Mucosa of rectum (tissue), 2 donors: ENCODE measurements around the gene AKT1S1.

ENCODE experiments used
- H3K27ac ChIP-seq, 2 donors: one replicate each; pipeline ENCODE4 v1.7.0; 2013; ENCODE audit warnings: inconsistent platforms in 2 of 2, low read depth in 2 of 2, low read length in 2 of 2
- H3K27me3 ChIP-seq, 2 donors: one replicate each; pipeline ENCODE4 v1.7.0; 2013; ENCODE audit warnings: low read length in 2 of 2; ENCODE audit not compliant: control insufficient read depth in 2 of 2, insufficient read depth in 2 of 2
- H3K36me3 ChIP-seq, 2 donors: one replicate each; pipeline ENCODE4 v1.7.0; 2013; ENCODE audit warnings: low read length in 2 of 2; ENCODE audit not compliant: control insufficient read depth in 2 of 2, insufficient read depth in 2 of 2
- H3K4me1 ChIP-seq, 2 donors: one replicate each; pipeline ENCODE4 v1.7.0; 2013; ENCODE audit warnings: low read length in 2 of 2, mild to moderate bottlenecking in 1 of 2; ENCODE audit not compliant: control insufficient read depth in 2 of 2, insufficient read depth in 2 of 2
- H3K4me3 ChIP-seq, 2 donors: one replicate each; pipeline ENCODE4 v1.7.0; 2013; ENCODE audit warnings: low read length in 2 of 2
- H3K9ac ChIP-seq, 2 donors: one replicate each; pipeline ENCODE4 v1.7.0; 2013; ENCODE audit warnings: low read length in 2 of 2, low read depth in 1 of 2, mild to moderate bottlenecking in 1 of 2
- H3K9me3 ChIP-seq, 2 donors: one replicate each; pipeline ENCODE4 v1.7.0; 2013; ENCODE audit warnings: low read length in 2 of 2; ENCODE audit not compliant: control insufficient read depth in 2 of 2
- donor health status: healthy.
- donor health status: Normal muscosa, but diverticular disease.

The AKT1S1 gene

DNA sequence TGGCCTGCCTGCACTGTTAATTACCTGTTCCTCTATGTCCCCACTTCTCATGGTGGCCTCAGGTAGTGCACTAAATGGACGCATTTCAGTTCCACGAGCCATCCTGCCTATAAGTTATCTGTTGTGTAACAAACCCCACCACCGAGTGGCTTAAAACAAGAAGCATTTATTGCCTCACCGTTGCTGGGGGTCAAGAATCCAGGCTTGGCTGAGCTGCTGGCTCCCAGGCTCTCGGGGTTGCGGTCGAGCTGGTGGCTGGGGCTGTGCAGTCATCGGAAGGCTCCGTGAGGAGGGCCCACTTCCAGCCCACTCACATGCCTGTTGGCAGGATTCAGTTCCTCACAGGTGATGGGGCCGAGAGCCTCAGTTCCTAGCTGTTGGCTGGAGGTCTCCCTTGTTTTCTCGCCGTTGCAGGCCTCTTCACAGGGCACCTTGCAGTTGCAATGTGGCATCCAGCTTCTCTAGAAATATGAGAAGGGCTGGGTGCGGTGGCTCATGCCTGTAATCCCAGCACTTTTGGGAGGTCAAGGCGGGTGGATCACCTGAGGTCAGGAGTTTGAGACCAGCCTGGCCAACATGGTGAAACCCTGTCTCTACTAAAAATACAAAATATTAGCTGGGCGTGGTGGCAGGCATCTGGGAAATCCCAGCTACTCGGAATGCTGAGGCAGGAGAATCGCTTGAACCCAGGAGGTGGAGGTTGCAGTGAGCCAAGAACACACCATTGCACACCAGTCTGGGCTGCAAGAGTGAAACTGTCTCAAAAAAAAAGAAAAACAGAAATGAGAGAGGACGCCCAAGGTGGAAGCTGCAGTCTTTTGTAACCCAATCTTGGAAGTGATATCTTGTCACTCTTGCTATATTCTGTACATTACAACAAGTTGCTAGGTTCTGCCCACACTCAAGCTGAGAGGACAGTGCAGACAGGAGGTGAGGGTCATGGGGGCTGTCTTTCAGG is 32.7 kb downstream of the AKT1S1 start:
- Histone ChIP-seq H3K27me3 (no peaks in the 10 kb centered on the region), H3K4me3 (no peak overlapping the region), H3K9me3 (no peaks in the 10 kb centered on the region), H3K36me3 (peaks cover 4 to 10% of the 10 kb centered on the region in 2 donors), H3K9ac (no peak overlapping the region), H3K4me1 (no peaks in the 10 kb centered on the region), H3K27ac (no peak overlapping the region)

DNA sequence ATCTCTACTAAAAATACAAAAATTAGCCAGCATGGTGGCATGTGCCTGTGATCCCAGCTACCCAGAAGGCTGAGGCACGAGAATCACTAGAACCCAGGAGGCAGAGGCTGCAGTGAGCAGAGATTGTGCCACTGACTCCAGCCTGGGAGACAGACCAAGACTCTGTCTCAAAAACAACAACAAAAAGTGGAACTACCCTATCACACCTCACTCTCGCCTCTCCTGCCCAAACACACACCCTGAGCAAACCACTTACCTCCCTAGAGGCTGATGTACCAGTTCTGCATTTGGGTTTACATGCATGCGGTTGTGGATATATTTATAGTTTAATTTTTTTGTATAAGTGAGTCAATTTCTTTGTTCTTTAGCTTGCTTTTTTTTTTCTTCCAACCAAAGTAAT is 33.9 kb downstream of the AKT1S1 start:
- Histone ChIP-seq H3K4me3 (no peak overlapping the region), H3K9ac (no peak overlapping the region), H3K36me3 (peaks cover 11 to 20% of the 10 kb centered on the region in 2 donors), H3K27me3 (no peaks in the 10 kb centered on the region), H3K9me3 (no peaks in the 10 kb centered on the region), H3K4me1 (no peaks in the 10 kb centered on the region), H3K27ac (no peak overlapping the region)

DNA sequence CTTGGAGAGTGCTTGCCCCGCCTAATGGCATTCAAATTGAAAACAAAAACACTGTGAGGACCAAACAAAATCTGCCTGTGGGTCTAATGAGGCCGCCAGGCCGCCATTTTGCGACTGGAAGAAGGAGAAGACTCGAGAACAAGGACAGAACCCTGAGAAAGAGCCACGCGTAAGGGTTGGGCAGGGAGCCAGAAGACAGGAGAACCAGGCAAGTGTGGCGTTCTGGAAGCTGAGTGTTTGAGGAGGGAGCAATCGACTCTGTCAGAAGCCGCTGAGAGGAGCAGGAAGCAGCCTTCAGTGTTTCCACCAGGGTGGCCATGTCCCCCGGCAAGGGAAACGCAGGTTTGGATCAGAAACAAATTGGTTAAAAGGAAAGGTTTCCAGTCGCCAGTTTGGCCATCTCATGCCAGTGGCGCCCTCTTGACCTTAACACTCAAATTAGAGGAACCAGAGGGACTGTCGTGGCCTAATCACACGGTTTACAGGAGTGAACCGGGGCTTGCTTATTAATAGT is 36.4 kb downstream of the AKT1S1 start:
- Histone ChIP-seq H3K9me3 (no peaks in the 10 kb centered on the region), H3K4me1 (no peaks in the 10 kb centered on the region), H3K4me3 (no peak overlapping the region), H3K27ac (no peak overlapping the region), H3K27me3 (no peaks in the 10 kb centered on the region), H3K36me3 (peaks cover 22 to 33% of the 10 kb centered on the region in 2 donors), H3K9ac (no peak overlapping the region)

DNA sequence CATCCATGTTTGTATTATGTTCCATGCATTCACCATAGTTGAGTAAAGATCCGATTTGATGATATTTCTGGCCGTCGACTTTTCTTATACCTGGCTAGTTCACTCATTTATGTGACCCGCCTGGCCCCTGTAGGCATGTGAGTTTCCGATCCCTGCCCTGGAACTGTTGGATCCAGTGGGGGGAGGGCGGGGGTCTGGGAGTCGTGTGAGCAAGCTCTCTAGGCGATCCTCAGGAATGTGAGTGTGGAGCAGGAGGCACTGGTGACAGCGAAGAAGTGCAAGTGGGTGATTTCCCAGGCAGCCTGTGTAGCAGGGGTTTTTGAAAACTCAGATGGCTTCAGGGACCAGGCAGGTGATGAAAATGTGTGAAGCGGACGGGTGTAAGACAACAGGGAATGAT is 36.8 kb downstream of the AKT1S1 start:
- Histone ChIP-seq H3K9ac (no peak overlapping the region), H3K27ac (no peak overlapping the region)

GRCh38 chr19:49839713-49840112 is 37.4 kb downstream of the AKT1S1 start:
- Histone ChIP-seq H3K27ac (no peak overlapping the region), H3K27me3 (no peaks in the 10 kb centered on the region), H3K9ac (no peak overlapping the region), H3K4me3 (no peak overlapping the region), H3K9me3 (no peaks in the 10 kb centered on the region), H3K36me3 (peaks cover 30 to 40% of the 10 kb centered on the region in 2 donors), H3K4me1 (no peaks in the 10 kb centered on the region)

More for the DNA sequence above, 36.8 kb downstream of the AKT1S1 start:
- Histone ChIP-seq H3K4me3 (no peak overlapping the region), H3K36me3 (peaks cover 24 to 34% of the 10 kb centered on the region in 2 donors), H3K27me3 (no peaks in the 10 kb centered on the region), H3K4me1 (no peaks in the 10 kb centered on the region), H3K9me3 (no peaks in the 10 kb centered on the region)

- H3K4me3 ChIP-seq, result no peak overlapping the region
- H3K9ac ChIP-seq, result no peak overlapping the region
- no peaks in the 10 kb centered on the region for H3K27me3 ChIP-seq
- H3K4me1 ChIP-seq, result no peaks in the 10 kb centered on the region
- no peaks in the 10 kb centered on the region for H3K9me3 ChIP-seq
- H3K36me3 ChIP-seq, result peaks cover 37 to 46% of the 10 kb centered on the region in 2 donors
- no peak overlapping the region for H3K27ac ChIP-seq
Measured at GRCh38 chr19:49838885-49839588, 38.1 kb downstream of the AKT1S1 start.

- no peaks in the 10 kb centered on the region for H3K27me3 ChIP-seq
- no peak overlapping the region for H3K4me3 ChIP-seq
- H3K27ac ChIP-seq, result no peak overlapping the region
- no peaks in the 10 kb centered on the region for H3K4me1 ChIP-seq
- H3K9me3 ChIP-seq, result no peaks in the 10 kb centered on the region
- H3K9ac ChIP-seq, result no peak overlapping the region
- H3K36me3 ChIP-seq, result peaks cover 47 to 62% of the 10 kb centered on the region in 2 donors
Measured at GRCh38 chr19:49837425-49837824, 39.7 kb downstream of the AKT1S1 start.

- Histone ChIP-seq H3K4me1 (no peaks in the 10 kb centered on the region), H3K27me3 (no peaks in the 10 kb centered on the region), H3K4me3 (no peak overlapping the region), H3K36me3 (peaks cover 51 to 66% of the 10 kb centered on the region in 2 donors), H3K9me3 (no peaks in the 10 kb centered on the region), H3K9ac (no peak overlapping the region), H3K27ac (no peak overlapping the region)
Measured at GRCh38 chr19:49837009-49837310, 40.2 kb downstream of the AKT1S1 start.

- Histone ChIP-seq H3K27me3 (no peaks in the 10 kb centered on the region), H3K4me1 (no peaks in the 10 kb centered on the region), H3K4me3 (no peak overlapping the region), H3K9me3 (no peaks in the 10 kb centered on the region), H3K36me3 (peaks cover 57 to 71% of the 10 kb centered on the region in 2 donors), H3K9ac (no peak overlapping the region), H3K27ac (no peak overlapping the region)
Measured at GRCh38 chr19:49836176-49837008, 40.8 kb downstream of the AKT1S1 start.
